GM12891 (cell line): ENCODE measurements around the gene FAM50A.

Source experiments
- DNase-seq: peaks from one replicate; pipeline ENCODE4 v3.0.0; 2011; ENCODE audit warnings: low spot score; ENCODE audit not compliant: insufficient read length
- FAIRE-seq: peaks from 2 replicates; lab custom pipeline; 2011; peaks lifted over from hg19 to GRCh38; lab: Jason Lieb, UNC
- PAX5 ChIP-seq: IDR thresholded peaks from 2 replicates; pipeline ENCODE4 v1.6.1; 2011; ENCODE audit warnings: low read length, moderate library complexity, mild to moderate bottlenecking; ENCODE audit not compliant: insufficient read depth, severe bottlenecking
- POLR2A ChIP-seq: IDR thresholded peaks from 2 replicates; pipeline ENCODE4 v1.6.1; 2011; ENCODE audit warnings: low read depth, low read length, control low read depth
- POLR2AphosphoS5 ChIP-seq: IDR thresholded peaks from 2 replicates; pipeline ENCODE4 v1.6.1; 2011; ENCODE audit warnings: low read depth, low read length, control low read depth
- POU2F2 ChIP-seq: IDR thresholded peaks from 2 replicates; pipeline ENCODE4 v1.6.1; 2011; ENCODE audit warnings: low read depth, mild to moderate bottlenecking, control low read depth, low read length, moderate library complexity
- SPI1 ChIP-seq: IDR thresholded peaks from 2 replicates; pipeline ENCODE4 v1.6.1; 2011; ENCODE audit warnings: low read depth, low read length, control low read depth
- TAF1 ChIP-seq: IDR thresholded peaks from 2 replicates; pipeline ENCODE4 v1.6.1; 2011; ENCODE audit warnings: low read depth, low read length, control low read depth

Gene FAM50A

DNA sequence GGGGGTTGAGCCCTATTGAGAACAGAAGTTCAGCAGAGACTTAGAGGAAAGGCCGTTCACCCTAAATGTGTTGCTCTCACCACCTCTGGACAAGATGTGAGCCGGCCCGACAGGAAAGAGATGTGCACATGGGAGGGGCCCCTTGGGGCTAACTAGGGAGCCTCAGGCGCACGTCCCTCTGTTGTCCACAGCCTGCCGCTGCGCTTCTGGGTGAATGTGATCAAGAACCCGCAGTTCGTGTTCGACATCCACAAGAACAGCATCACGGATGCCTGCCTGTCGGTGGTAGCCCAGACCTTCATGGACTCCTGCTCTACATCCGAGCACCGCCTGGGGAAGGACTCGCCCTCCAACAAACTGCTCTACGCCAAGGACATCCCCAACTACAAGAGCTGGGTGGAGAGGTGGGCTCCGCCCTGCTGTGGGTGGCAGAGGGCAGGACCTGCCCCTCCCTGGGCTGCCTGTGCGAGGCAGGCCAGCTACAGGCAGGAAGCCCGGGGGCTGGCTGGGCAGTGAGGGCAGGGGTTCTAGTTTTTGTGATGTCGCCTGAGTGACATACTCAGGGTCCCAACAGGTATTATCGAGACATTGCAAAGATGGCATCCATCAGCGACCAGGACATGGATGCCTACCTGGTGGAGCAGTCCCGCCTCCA, 27.1 kb downstream of the FAM50A start:
- FAIRE-seq, result no peak
- TF ChIP-seq PAX5, result no peak
- no peak for TF ChIP-seq POLR2A
- TF ChIP-seq SPI1, result no peak
- TF ChIP-seq POLR2AphosphoS5, result no peak
- no peak for TF ChIP-seq POU2F2
- TF ChIP-seq TAF1, result no peak
- DNase-seq, result no peak

GRCh38 chrX:154471839-154472684, 28.1 kb downstream of the FAM50A start:
- no peak for TF ChIP-seq PAX5
- TF ChIP-seq POLR2AphosphoS5, result no peak
- no peak for TF ChIP-seq TAF1
- no peak for TF ChIP-seq POLR2A
- no peak for TF ChIP-seq SPI1
- no peak for TF ChIP-seq POU2F2
- no peak for FAIRE-seq
- DNase-seq, result no peak

DNA sequence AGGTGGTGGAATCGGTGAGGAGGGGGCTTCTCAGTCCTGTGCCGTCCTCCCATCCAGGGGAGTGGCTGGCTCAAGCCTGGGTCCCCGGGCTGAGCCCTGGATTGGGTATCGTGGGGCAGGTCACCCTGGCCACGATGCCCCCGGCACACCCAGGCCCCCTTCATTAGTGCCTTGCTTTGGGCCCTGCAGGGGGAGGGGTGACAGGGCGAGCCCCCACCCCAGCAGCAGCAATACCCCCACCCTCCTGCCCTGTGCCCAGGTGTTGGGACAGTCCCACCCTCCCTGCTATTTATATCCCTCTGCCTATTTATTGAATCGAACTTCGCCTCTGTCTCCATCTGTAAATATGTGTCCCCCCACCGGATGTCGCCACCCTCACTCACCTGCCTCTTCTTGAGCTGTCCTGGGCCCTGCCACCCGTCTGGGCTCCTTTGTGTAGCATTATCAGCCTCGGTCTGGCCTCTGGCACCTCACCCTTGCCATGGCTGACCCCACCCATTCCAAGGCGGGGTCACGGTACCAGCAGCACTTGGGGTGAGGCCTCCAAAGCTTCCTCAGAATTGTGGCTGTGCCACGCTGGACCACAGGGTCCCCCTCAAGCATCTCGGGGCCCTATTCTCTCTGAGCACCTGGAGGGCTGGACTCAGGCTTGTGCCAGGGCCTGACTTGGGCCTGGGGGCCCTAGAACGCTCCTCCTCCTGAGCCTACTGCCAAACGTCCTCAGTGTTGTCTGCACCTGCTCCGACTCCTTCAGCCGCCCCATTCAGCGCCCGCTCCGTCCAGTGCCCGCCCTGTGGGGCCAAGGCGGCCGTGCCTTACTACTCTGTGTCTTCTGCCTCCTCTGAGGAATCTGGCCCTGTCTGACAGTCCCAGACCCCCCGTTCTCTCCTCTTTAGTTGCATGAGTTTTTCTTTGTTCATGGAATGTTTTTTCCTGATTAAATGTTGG, 29.0 kb downstream of the FAM50A start:
- DNase-seq (no peak), FAIRE-seq (no peak)
- no peak for TF ChIP-seq TAF1
- TF ChIP-seq POLR2AphosphoS5, result no peak
- no peak for TF ChIP-seq PAX5
- TF ChIP-seq POLR2A, result no peak
- TF ChIP-seq SPI1, result no peak

DNA sequence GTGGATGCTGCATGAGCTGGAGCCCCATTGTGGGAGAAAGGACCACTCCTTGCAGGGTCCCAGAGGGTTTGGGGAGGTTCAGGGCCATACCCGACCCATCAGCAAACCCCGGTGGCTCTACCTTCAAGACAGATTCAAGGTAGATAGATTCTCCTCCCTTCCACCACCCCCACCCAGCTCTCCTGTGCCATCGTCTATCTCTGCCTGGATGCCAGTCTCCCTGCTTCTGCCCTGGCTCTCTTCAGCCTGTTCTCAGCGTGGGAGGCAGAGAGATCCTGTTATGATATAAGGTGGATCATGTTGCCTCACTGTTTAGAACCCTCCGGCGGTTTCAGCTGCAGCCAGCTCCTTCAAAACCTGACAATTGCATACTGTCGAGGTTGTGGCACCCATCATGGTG, 29.7 kb downstream of the FAM50A start:
- FAIRE-seq, result no peak
- DNase-seq, result no peak
- TF ChIP-seq PAX5 (no peak), POLR2AphosphoS5 (no peak), POLR2A (no peak), SPI1 (no peak), TAF1 (no peak), POU2F2 (no peak)

DNA sequence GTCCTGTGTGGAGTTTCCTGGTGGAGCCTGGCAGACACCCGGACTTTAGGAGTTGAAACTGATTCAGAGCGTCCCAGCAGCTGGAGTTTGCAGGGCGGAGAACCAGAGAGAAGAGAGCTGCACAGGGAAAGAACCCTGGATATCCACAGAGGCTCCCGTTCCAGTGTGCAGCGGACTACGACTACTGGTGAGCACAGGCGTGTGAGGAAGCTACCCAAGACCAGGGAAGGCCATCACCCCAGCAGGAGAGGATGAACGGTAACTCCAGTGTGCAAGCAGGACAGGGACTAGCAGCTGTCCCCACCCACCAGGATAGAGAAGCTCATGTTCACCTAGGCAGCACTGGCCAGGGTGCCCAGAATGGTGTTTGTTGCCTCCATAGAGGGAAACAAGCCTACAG, 32.9 kb downstream of the FAM50A start:
- FAIRE-seq, result no peak
- DNase-seq, result no peak
- TF ChIP-seq POLR2A (no peak), TAF1 (no peak), POU2F2 (no peak), PAX5 (no peak), POLR2AphosphoS5 (no peak), SPI1 (no peak)

DNA sequence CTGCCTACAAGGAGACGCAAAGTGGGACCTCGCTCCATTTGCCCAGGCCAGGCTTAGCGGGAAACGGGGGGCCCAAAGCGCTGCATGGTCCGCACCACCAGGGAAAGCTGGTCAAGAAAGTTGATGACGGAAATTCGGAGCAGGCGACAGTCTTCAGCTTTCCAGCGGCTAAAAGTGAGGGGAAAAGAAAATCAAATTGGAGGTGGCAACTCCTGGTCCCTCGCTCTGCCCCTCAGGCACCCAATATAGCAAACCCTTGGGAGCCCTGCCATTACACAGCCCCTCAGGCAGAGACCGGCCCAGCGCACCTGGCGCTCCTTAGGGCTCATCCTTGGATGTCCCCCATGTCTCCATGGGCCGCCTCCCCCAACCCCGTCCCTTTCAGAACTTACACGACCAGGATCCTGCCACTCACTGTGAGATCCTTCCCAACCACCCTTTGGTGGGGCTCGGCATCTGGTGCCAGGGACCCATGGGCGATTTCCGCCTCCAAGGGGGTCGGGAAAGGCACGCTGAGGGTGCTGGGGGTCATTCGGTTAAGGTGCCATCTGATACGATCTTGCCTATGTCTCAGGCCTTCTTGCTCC, 34.0 kb downstream of the FAM50A start:
- TF ChIP-seq PAX5 (no peak), POU2F2 (no peak), TAF1 (no peak), POLR2AphosphoS5 (no peak), POLR2A (no peak), SPI1 (no peak)
- FAIRE-seq (peak; percentile 28), DNase-seq (no peak)

- DNase-seq (peak; percentile 85), FAIRE-seq (peak; percentile 98)
- TF ChIP-seq TAF1 (no peak), POU2F2 (no peak), SPI1 (no peak), POLR2AphosphoS5 (no peak; the same call in 1 of the 2 replicates), PAX5 (peak; percentile 87)
Measured at GRCh38 chrX:154478728-154479622, 35.0 kb downstream of the FAM50A start, which contains the start of gene LAGE3. TSS of gene LAGE3 (minus strand) at chrX:154479281. CDS start at chrX:154478915, 366 bp downstream.

DNA sequence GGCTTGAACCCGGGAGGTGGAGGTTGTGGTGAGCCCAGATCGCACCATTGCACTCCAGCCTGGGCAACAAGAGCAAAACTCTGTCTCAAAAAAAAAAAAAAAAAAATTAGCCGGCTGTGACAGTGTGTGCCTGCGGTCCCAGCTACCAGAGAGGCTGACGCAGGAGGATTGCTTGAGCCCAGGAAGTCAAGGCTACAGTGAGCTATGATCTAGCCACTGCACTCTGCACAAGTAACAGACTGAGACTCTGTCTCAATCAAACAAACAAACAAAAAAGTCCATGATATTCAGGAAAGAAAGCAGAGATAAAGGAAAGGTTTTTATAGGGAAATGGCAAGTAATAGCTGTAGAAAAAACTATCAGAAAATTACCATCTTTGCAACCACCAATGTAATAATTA, 37.3 kb downstream of the FAM50A start:
- FAIRE-seq, result no peak
- no peak for DNase-seq
- no peak for TF ChIP-seq POLR2AphosphoS5
- no peak for TF ChIP-seq TAF1
- TF ChIP-seq POLR2A, result no peak
- no peak for TF ChIP-seq PAX5
- TF ChIP-seq SPI1, result no peak
- TF ChIP-seq POU2F2, result no peak
